Mesendoderm (in vitro differentiated cells): ENCODE measurements around the gene FAM8A1.

ENCODE experiments used
- DNase-seq: peaks from one replicate; pipeline ENCODE4 v3.0.0; 2013
- H2AK5ac ChIP-seq: 2 replicates; pipeline ENCODE4 v1.6.1; 2013; ENCODE audit warnings: low read length, inconsistent platforms
- H2BK120ac ChIP-seq: 2 replicates; pipeline ENCODE4 v1.6.1; 2013; ENCODE audit warnings: low read depth, mild to moderate bottlenecking, low read length, moderate library complexity, mixed read lengths
- H2BK15ac ChIP-seq: replicated peaks from 2 replicates; pipeline ENCODE4 v1.6.1; 2013; ENCODE audit warnings: low read depth, mild to moderate bottlenecking, moderate library complexity
- H2BK5ac ChIP-seq: 2 replicates; pipeline ENCODE4 v1.6.1; 2013; ENCODE audit warnings: low read length, inconsistent platforms
- H3K18ac ChIP-seq: 2 replicates; pipeline ENCODE4 v1.6.1; 2013; ENCODE audit warnings: mild to moderate bottlenecking, low read length, mixed read lengths
- H3K23ac ChIP-seq: one replicate; pipeline ENCODE4 v1.6.1; 2013; ENCODE audit warnings: low read length
- H3K27ac ChIP-seq: 2 replicates; pipeline ENCODE4 v1.5.1; 2013; ENCODE audit warnings: low read depth, mild to moderate bottlenecking, inconsistent platforms, low read length, moderate library complexity
- H3K27me3 ChIP-seq: 2 replicates; pipeline ENCODE4 v1.6.1; 2013; ENCODE audit warnings: low read length, control low read depth, mild to moderate bottlenecking, inconsistent platforms; ENCODE audit not compliant: insufficient read depth, poor library complexity
- H3K36me3 ChIP-seq: 2 replicates; pipeline ENCODE4 v1.6.1; 2013; ENCODE audit warnings: low read length, inconsistent platforms; ENCODE audit not compliant: control insufficient read depth, insufficient read depth
- H3K4ac ChIP-seq: one replicate; pipeline ENCODE4 v1.6.1; 2013; ENCODE audit warnings: low read depth, mild to moderate bottlenecking, low read length, moderate library complexity
- H3K4me1 ChIP-seq: 2 replicates; pipeline ENCODE4 v1.6.1; 2013; ENCODE audit warnings: low read depth, low read length, inconsistent platforms; ENCODE audit not compliant: control insufficient read depth
- H3K4me2 ChIP-seq: 2 replicates; pipeline ENCODE4 v1.6.1; 2013; ENCODE audit warnings: low read length
- H3K4me3 ChIP-seq: 2 replicates; pipeline ENCODE4 v1.5.1; 2013; ENCODE audit warnings: mild to moderate bottlenecking, low read length
- H3K56ac ChIP-seq: one replicate; pipeline ENCODE4 v1.6.1; 2013; ENCODE audit warnings: low read length
- H3K79me1 ChIP-seq: 2 replicates; pipeline ENCODE4 v1.6.1; 2013; ENCODE audit warnings: low read length, inconsistent platforms
- H3K79me2 ChIP-seq: 2 replicates; pipeline ENCODE4 v1.6.1; 2013; ENCODE audit warnings: mild to moderate bottlenecking, low read length; ENCODE audit not compliant: control insufficient read depth, insufficient read depth
- H3K9ac ChIP-seq: 2 replicates; pipeline ENCODE4 v1.6.1; 2013; ENCODE audit warnings: low read length, inconsistent platforms
- H4K5ac ChIP-seq: one replicate; pipeline ENCODE4 v1.6.1; 2013; ENCODE audit warnings: low read length
- H4K8ac ChIP-seq: one replicate; pipeline ENCODE4 v1.6.1; 2013; ENCODE audit warnings: low read depth, mild to moderate bottlenecking, control low read depth, low read length, moderate library complexity
- WGBS: extraction: QIAGEN DNeasy Blood & Tissue Kit; methylation state at CpG from one replicate; pipeline ENCODE4 v1.1.7; 2013; ENCODE audit warnings: low lambda C conversion rate, missing lambda C conversion rate; ENCODE audit not compliant: insufficient coverage; ENCODE audit errors: extremely low coverage; 5-methylcytosine and 5-hydroxymethylcytosine counted together

FAM8A1 gene

DNA sequence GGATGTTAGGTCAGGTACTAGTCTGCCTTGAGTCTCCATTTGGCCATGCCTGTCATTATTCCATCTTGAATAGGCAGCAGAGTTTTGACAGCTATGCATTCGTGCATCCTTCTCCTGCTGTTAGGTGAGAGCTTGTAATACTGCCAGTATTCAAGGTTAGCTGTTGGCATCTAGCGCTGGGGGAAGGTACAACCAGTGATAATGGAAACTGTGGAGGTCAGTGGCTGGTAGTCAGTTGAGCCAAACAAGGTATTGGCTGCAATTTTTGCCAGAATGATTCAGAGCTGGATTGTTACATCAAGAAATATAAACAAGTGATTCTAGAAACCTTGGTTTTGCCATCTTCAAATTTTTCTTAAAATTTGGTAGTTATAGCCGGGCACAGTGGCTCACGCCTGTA, 6.5 kb downstream of the FAM8A1 start:
- H3K56ac ChIP-seq, result no peak overlapping the region
- no CpG with 5 or more reads among the region's 4 CpGs for WGBS
- no peak overlapping the region for H2BK5ac ChIP-seq
- H2BK120ac ChIP-seq, result no peak overlapping the region
- H3K27me3 ChIP-seq, result no peaks in the 10 kb centered on the region
- H3K79me1 ChIP-seq, result no peaks in the 10 kb centered on the region
- no peaks in the 10 kb centered on the region for H3K36me3 ChIP-seq
- H4K5ac ChIP-seq, result no peak overlapping the region
- no peak overlapping the region for H3K4me3 ChIP-seq
- no peak overlapping the region for H3K9ac ChIP-seq
- no peak overlapping the region for H3K4me2 ChIP-seq
- H3K4ac ChIP-seq, result no peak overlapping the region
- no peak overlapping the region for H2BK15ac ChIP-seq
- H3K18ac ChIP-seq, result no peak overlapping the region
- H2AK5ac ChIP-seq, result no peak overlapping the region
- no peak overlapping the region for H4K8ac ChIP-seq
- no peak overlapping the region for H3K27ac ChIP-seq
- H3K79me2 ChIP-seq, result no peaks in the 10 kb centered on the region
- no peak for DNase-seq
- no peaks in the 10 kb centered on the region for H3K4me1 ChIP-seq
- no peak overlapping the region for H3K23ac ChIP-seq

DNA sequence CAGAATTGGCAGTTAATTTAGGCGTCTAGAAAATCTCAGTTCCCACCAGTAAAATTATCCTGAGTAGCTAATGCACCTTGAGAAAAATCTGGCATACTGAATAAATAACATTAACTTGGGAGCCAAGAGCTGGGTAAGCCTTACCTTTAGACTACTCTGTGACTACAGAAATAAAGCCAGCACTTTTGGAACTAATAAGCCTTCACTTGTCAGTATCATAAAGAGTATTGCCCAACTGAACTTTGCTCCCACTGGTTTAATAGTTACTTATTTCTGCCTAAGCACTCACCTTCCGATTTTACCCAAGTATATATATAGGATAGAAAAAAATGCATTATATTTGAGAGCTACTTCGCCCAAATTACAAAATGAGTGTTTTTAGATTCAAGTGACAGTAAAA, 10.7 kb downstream of the FAM8A1 start:
- Histone ChIP-seq H3K18ac (no peak overlapping the region), H3K27ac (no peak overlapping the region)
- no CpG with 5 or more reads among the region's 3 CpGs for WGBS

DNA sequence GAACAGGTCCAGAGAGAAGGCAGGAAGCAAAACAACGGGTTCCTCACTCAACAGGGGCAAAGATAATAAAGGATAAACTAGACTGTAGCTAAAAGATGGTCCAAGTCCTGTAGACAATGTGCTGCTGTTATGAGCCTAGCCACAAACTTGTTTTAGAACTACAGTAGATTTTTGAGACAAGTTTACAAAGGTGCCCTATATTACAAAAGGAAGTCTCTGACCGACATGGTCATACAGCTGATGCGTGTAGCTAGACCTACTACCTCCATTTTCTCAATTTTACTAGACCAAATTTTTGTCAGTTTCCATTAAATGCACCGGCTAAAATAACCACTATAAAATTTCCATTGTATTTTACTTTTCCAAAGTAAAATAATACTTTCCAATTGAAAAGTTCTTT, 11.9 kb downstream of the FAM8A1 start:
- Histone ChIP-seq H3K79me1 (no peaks in the 10 kb centered on the region), H2BK5ac (no peak overlapping the region), H3K79me2 (no peaks in the 10 kb centered on the region), H3K9ac (no peak overlapping the region), H3K23ac (no peak overlapping the region), H2BK15ac (no peak overlapping the region), H2AK5ac (no peak overlapping the region), H2BK120ac (no peak overlapping the region), H3K4me1 (no peaks in the 10 kb centered on the region), H3K36me3 (no peaks in the 10 kb centered on the region), H3K4me2 (no peak overlapping the region), H3K18ac (no peak overlapping the region), H4K5ac (no peak overlapping the region), H3K4me3 (no peak overlapping the region), H3K56ac (no peak overlapping the region), H3K4ac (no peak overlapping the region), H3K27ac (no peak overlapping the region), H4K8ac (no peak overlapping the region), H3K27me3 (no peaks in the 10 kb centered on the region)
- 100% methylated on average over 1 of the region's 4 CpGs for WGBS
- no peak for DNase-seq

More for the DNA sequence above, 10.7 kb downstream of the FAM8A1 start:
- DNase-seq, result no peak
- Histone ChIP-seq H3K36me3 (no peaks in the 10 kb centered on the region), H3K56ac (no peak overlapping the region), H2BK5ac (no peak overlapping the region), H3K4me1 (no peaks in the 10 kb centered on the region), H3K79me1 (no peaks in the 10 kb centered on the region), H2AK5ac (no peak overlapping the region), H3K23ac (no peak overlapping the region), H4K5ac (no peak overlapping the region), H3K27me3 (no peaks in the 10 kb centered on the region), H3K4ac (no peak overlapping the region), H3K79me2 (no peaks in the 10 kb centered on the region), H3K4me2 (no peak overlapping the region), H4K8ac (no peak overlapping the region), H2BK15ac (no peak overlapping the region), H2BK120ac (no peak overlapping the region), H3K9ac (no peak overlapping the region), H3K4me3 (no peak overlapping the region)

DNA sequence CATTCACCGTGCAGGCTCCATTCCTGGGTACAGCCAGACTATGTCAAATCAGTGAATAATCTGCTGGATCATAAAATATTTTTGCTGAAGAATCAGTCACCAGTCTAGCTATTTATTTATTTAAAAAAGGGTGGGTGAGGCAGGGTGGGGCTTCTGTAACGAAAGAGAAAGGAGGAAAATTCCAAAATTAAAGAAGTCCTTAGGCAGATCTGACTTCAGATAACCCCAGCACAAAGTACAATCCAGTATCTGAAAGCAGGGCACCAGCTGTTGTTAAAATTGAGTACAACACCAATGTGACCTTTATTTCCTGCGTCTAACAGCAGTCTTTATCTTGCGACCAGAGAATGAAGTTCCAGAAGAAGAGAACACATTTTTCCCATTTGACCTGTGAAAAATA, 15.7 kb downstream of the FAM8A1 start:
- Histone ChIP-seq H3K79me2 (peaks cover 5% of the 10 kb centered on the region), H3K4me3 (no peak overlapping the region), H3K23ac (no peak overlapping the region), H2BK15ac (no peak overlapping the region), H3K79me1 (peaks cover 2% of the 10 kb centered on the region), H3K9ac (no peak overlapping the region), H3K27me3 (no peaks in the 10 kb centered on the region), H3K36me3 (no peaks in the 10 kb centered on the region), H4K5ac (no peak overlapping the region), H4K8ac (no peak overlapping the region), H2BK120ac (no peak overlapping the region), H3K56ac (no peak overlapping the region), H3K4me1 (no peaks in the 10 kb centered on the region), H2AK5ac (no peak overlapping the region), H3K4ac (no peak overlapping the region), H3K27ac (no peak overlapping the region), H3K4me2 (no peak overlapping the region), H2BK5ac (no peak overlapping the region), H3K18ac (no peak overlapping the region)
- no CpG with 5 or more reads among the region's 4 CpGs for WGBS
- DNase-seq, result no peak

DNA sequence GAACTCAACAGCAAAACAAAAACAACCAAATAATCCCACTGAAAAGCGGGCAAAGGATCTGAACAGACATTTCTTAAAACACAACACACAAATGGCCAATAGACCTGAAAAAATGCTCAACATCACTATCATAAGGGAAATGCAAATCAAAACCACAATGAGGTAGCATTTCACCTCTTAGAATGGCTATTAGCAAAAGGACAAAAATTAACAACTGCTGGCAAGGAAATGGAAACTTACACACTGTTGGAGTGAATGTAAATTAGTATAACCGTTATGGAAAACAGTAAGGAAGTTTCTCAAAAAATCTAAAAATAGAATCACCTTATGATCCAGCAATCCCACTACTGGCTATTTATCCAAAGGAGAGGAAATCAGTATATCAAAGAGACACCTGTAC, 20.9 kb downstream of the FAM8A1 start:
- no CpG with 5 or more reads among the region's 2 CpGs for WGBS
- Histone ChIP-seq H3K23ac (no peak overlapping the region), H3K4me1 (no peaks in the 10 kb centered on the region), H3K56ac (no peak overlapping the region), H4K8ac (no peak overlapping the region), H3K27me3 (no peaks in the 10 kb centered on the region), H4K5ac (no peak overlapping the region), H3K4me2 (no peak overlapping the region), H3K27ac (no peak overlapping the region), H3K4me3 (no peak overlapping the region), H3K9ac (no peak overlapping the region), H3K18ac (no peak overlapping the region), H2BK5ac (no peak overlapping the region), H3K4ac (no peak overlapping the region), H2BK15ac (no peak overlapping the region), H3K79me2 (peaks cover 11% of the 10 kb centered on the region), H3K79me1 (peaks cover 11% of the 10 kb centered on the region), H2BK120ac (no peak overlapping the region), H3K36me3 (no peaks in the 10 kb centered on the region), H2AK5ac (no peak overlapping the region)
- no peak for DNase-seq

DNA sequence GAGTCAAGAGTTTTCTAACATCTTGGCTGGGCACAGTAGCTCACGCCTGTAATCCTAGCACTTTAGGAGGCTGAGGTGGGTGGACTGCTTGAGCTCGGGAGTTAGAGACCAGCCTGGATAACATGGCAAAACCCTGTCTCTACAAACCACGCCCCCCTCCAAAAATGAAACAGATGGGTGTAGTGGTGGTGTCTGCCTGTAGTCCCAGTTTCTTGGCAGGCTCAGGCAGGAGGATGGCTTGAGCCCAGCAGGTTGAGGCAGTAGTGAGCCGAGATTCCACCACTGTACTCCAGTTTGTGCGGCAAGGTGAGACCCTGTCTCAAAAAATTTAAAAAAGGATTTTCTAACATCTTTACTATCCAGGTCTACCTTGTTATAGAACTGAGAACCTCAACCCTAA, 22.0 kb downstream of the FAM8A1 start:
- no peak overlapping the region for H3K56ac ChIP-seq
- peaks cover 11% of the 10 kb centered on the region for H3K79me1 ChIP-seq
- H3K23ac ChIP-seq, result no peak overlapping the region
- H3K4ac ChIP-seq, result no peak overlapping the region
- no peak overlapping the region for H3K4me2 ChIP-seq
- H3K27me3 ChIP-seq, result no peaks in the 10 kb centered on the region
- H2BK15ac ChIP-seq, result no peak overlapping the region
- no peak overlapping the region for H3K4me3 ChIP-seq
- peak; percentile 21 for DNase-seq
- H3K36me3 ChIP-seq, result no peaks in the 10 kb centered on the region
- H2BK5ac ChIP-seq, result no peak overlapping the region
- no peak overlapping the region for H2AK5ac ChIP-seq
- H3K27ac ChIP-seq, result no peak overlapping the region
- H3K9ac ChIP-seq, result no peak overlapping the region
- no peak overlapping the region for H2BK120ac ChIP-seq
- no peak overlapping the region for H3K18ac ChIP-seq
- H3K79me2 ChIP-seq, result peaks cover 11% of the 10 kb centered on the region
- no peak overlapping the region for H4K8ac ChIP-seq
- no peak overlapping the region for H4K5ac ChIP-seq
- WGBS, result no CpG with 5 or more reads among the region's 5 CpGs
- no peaks in the 10 kb centered on the region for H3K4me1 ChIP-seq
